ENCODE results near the gene TOMM70.

- TF ChIP-seq EP300 (IDR thresholded peaks at IDR 0.05) = no peak
- no peak for TF ChIP-seq CTCF (IDR thresholded peaks at IDR 0.05)
Observed at GRCh38 chr3:100338911-100339310, 62.0 kb downstream of the TOMM70 start.
